Right renal cortex interstitium (tissue), 3 donors: ENCODE data around the gene SH2B2. TPM values are rescaled to one million over a fixed set of nuclear protein-coding genes. Genes with fewer than 3 reads are reported as not detected.
"Not testable (repeated sequence)": the region's sequence is repeated elsewhere in the genome, so short reads cannot be mapped to it uniquely, and the experiment has no call there.

Experiments used
- DNase-seq, 3 donors: peaks; one replicate each; pipeline ENCODE4 v3.0.0-alpha.2; 2013; ENCODE audit warnings: low read depth in 3 of 3, low spot score in 2 of 3
- polyA plus RNA-seq, 3 donors: library from polyadenylated mRNA; unstranded; fragments of 120-200 nt; gene quantifications; one replicate each; pipeline ENCODE4 v1.2.1, GENCODE V29; 2013; ENCODE audit not compliant: insufficient read length in 3 of 3

SH2B2 gene
- polyA plus RNA-seq, 3 donors = 2.9 to 4.1 (median 3.4) TPM

- not testable (repeated sequence) for DNase-seq
These were observed 40.5 kb downstream of the SH2B2 start for GRCh38 chr7:102327183-102327582.

GRCh38 chr7:102328863-102329262 is 42.2 kb downstream of the SH2B2 start:
- not testable (repeated sequence) for DNase-seq

DNA sequence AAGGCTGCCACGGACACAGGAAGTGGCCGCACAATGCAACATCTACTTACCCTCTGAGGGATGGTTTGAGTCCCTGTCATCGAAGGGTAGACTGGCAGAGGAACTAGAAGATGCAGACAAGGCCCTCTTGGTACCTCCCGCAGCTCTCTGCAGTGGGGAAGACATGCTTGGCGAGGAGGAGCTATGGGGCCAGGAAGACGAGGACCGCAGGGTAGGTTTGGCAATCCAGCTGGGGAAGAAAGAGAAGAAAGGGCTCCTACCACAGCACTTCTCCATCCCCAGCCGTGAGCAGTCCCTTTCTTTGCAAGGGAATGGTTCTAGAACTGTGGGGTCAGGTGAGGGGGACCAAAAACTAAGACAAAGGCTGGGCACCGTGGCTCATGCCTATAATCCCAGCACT is 42.7 kb downstream of the SH2B2 start:
- DNase-seq = not testable (repeated sequence)

DNA sequence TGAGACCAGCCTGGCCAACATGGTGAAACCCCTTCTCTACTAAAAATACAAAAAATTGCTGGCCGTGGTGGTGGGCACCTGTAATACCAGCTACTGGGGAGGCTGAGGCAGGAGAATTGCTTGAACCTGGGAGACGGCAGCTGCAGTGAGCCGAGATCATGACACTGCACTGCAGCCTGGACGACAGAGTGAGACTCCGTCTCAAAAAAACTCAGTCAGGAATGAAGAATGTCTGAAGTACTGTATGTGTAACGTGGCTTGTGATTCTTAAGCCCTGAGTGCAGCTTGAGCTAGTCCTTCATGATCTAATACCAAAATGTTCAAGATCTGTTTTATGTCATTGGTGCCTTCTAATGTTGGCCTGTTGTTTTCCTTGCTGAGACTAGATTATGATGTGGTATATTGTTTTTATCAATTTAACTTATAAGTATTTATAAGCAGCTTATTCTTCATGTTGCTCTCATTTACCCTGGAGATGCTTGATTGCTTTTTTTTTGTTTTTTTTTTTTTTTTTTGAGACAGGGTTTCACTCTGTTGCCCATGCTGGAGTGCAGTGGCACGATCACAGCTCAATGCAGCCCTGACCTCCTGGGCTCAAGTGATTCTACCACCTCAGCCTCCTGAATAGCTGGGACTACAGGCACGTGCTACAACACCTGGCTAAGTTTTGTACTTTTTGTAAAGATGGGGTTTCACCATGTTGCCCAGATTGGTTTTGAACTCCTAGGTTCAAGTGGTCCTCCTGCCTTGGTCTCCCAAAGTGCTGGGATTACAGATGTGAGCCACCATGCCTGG is 44.2 kb downstream of the SH2B2 start:
- DNase-seq = not testable (repeated sequence)

GRCh38 chr7:102335574-102335973 is 48.9 kb downstream of the SH2B2 start:
- not testable (repeated sequence) for DNase-seq

DNA sequence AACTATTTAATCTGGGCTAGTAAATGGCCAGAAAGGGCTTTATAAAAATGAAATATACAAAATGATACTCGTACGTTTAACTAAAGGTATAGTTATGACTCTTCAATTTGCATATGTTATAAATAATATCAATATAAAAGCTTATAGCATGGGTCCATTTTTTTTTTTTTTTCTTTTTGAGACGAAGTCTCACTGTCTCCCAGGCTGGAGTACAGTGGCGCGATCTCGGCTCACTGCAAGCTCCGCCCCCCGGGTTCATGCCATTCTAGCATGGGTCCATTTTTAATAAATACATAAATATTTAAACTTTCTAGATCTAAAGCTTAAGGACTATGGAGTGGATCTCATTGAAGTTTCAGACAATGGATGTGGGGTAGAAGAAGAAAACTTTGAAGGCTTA is 50.3 kb downstream of the SH2B2 start:
- DNase-seq = not testable (repeated sequence)

DNA sequence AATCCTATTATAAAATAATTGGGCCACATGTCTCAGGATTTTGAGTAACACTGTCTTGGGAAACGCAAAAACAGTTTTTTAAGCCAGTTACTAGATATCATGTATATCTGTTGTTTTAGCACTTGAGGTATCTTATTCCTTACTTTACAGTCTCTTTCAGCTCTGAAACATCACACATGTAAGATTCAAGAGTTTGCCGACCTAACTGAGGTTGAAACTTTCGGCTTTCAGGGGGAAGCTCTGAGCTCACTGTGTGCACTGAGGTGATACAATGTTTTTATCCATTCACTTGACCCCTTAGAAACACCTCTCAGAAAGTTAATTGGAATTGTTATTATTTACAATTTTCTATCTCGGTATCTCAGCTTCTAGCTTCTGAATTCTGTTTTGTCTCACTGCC is 50.8 kb downstream of the SH2B2 start:
- DNase-seq = not testable (repeated sequence)

GRCh38 chr7:102340599-102341368 is 54.1 kb downstream of the SH2B2 start:
- DNase-seq = not testable (repeated sequence)

- DNase-seq = not testable (repeated sequence)
These were observed 60.3 kb downstream of the SH2B2 start for GRCh38 chr7:102346983-102347382.

DNA sequence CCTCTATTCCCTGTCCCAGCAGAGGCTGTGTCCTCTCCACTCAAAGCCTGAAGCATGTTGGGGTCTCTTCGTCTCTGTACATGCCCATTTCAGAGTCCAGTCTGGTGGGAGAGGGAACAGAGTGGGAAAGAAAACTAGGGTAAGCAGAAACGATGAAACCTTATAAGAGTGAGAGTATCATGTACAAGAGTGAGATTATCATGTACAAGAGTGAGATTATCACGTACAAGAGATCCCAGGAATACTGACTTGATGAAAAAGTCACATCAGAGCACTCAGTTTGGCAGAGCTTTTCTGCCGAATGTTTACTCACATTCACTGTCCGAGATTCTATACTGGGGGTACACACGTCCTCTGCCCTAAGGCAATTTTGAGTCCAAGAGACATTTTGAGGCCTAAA is 69.7 kb downstream of the SH2B2 start, which contains the start of gene SPDYE6:
Gene SPDYE6 (minus strand): TSS at position 101 of the 400 bp plus-strand sequence. CDS start 421 bp downstream, outside the sequence.
- DNase-seq = not testable (repeated sequence)

- peak; percentile 85 to 93 (median 92) for DNase-seq
These were observed 77.1 kb downstream of the SH2B2 start for GRCh38 chr7:102363549-102364393.

DNA sequence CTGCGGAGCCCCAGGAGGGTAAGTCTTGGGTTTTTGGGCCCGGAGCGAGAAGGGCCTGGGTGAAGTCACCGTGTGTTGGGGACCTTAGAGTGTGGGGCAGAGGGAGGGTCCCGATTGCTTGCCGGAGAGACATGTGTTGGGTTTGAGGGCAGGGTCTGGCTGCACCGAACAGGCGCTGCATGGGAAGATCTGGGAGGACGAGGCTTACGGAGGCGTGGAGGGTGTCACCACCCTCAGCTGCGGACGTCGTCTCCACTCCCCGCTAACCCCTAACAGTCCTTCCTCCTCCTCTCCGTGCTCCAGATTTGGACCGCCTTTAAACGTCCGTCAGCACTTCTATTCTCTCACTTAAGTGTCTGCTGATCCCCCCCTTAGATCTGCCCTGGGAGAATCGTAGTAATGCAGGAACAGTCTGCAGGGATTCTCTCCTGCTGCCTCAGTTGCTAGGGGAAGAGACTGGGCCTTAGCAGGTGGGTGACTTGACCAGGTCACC is 77.8 kb downstream of the SH2B2 start:
- DNase-seq = not testable (repeated sequence)

- not testable (repeated sequence) for DNase-seq
These were observed 78.7 kb downstream of the SH2B2 start for GRCh38 chr7:102365390-102365789.

- DNase-seq = not testable (repeated sequence)
These were observed 83.4 kb downstream of the SH2B2 start for GRCh38 chr7:102370038-102370437.

Other genes starting within 250 kb of the SH2B2 start
- gene SPDYE6, start 69.6 kb downstream of the SH2B2 start, polyA plus RNA-seq = 1 to 10 TPM; 1.3 to 2.4 (median 2.2) TPM
- 10 to 100 TPM; 27.8 to 33.7 (median 28.7) TPM for gene PRKRIP1, start 109.5 kb downstream of the SH2B2 start, polyA plus RNA-seq
- 10 to 100 TPM; 14.9 to 19.4 (median 17.8) TPM for gene ORAI2, start 146.7 kb downstream of the SH2B2 start, polyA plus RNA-seq
- 10 to 100 TPM in 1 of 3 donors, 1 to 10 TPM in 2; 9.7 to 12.3 (median 9.7) TPM for gene ALKBH4, start 178.0 kb downstream of the SH2B2 start, polyA plus RNA-seq
- gene LRWD1, start 178.1 kb downstream of the SH2B2 start, polyA plus RNA-seq = 10 to 100 TPM; 15.5 to 17.5 (median 16.7) TPM
- 10 to 100 TPM; 25.4 to 28.1 (median 25.6) TPM for gene POLR2J, start 192.1 kb downstream of the SH2B2 start, polyA plus RNA-seq
- 10 to 100 TPM in 1 of 3 donors, 1 to 10 TPM in 2; 5.4 to 11.7 (median 6.6) TPM for gene RASA4B, start 230.9 kb downstream of the SH2B2 start, polyA plus RNA-seq